C4-2B (cell line): ENCODE measurements around the gene EIF3B.
"Not testable (repeated sequence)": the region's sequence is repeated elsewhere in the genome, so short reads cannot be mapped to it uniquely, and the experiment has no call there.

Experiments used
- H3K27ac ChIP-seq: fragments of 450-650 bp; 2 replicates; pipeline ENCODE4 v1.5.1; 2017
- ZFX ChIP-seq: fragments of 450-650 bp; IDR thresholded peaks from 2 replicates; pipeline ENCODE4 v1.6.1; 2017
- TF ChIP-seq, protein P1 (sequence below): fragments of 450-650 bp; conservative IDR thresholded peaks from 2 replicates; pipeline ENCODE4 v1.5.1; 2017; ENCODE audit warnings: mild to moderate bottlenecking

Gene EIF3B

DNA sequence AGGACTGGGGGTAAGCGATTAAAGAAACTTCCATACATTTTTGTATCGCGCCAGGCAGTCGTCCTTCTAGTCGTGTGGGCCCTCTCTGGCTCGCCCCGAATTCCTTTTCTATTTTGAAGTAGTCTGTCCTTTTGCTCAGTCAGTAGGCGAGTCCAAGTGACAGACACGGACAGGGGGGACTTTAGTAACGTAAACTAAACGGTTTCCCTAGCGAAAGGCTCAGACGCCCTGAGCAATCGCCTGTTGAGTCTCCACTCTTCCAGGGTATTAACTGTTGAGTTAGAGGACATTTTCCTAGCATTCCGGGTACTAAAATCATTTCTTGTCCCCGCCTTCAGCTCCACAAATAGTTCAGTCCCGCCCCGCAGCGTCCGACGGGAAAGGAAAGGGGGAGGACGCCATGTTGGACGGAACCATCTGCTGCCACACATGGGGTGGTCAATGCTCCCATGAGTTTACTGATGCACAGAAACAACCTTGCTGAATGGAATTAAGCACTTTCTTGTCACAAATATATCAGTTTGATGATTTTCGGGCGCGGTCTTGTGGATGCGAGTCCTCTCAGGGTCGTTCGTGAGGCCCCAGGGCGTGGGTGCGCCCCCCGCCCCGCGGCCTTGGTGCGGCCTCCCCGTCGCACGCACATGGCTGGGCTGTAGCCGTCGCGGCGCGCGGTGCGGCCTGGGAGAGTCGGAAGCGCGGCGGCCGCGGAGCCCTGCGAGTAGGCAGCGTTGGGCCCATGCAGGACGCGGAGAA lies at the start of gene EIF3B:
Gene EIF3B (plus strand): TSS at position 642 of the 753 bp plus-strand sequence. CDS start 95 bp downstream, at position 737.
- TF ChIP-seq ZFX: no peak
- TF ChIP-seq, protein P1, sequence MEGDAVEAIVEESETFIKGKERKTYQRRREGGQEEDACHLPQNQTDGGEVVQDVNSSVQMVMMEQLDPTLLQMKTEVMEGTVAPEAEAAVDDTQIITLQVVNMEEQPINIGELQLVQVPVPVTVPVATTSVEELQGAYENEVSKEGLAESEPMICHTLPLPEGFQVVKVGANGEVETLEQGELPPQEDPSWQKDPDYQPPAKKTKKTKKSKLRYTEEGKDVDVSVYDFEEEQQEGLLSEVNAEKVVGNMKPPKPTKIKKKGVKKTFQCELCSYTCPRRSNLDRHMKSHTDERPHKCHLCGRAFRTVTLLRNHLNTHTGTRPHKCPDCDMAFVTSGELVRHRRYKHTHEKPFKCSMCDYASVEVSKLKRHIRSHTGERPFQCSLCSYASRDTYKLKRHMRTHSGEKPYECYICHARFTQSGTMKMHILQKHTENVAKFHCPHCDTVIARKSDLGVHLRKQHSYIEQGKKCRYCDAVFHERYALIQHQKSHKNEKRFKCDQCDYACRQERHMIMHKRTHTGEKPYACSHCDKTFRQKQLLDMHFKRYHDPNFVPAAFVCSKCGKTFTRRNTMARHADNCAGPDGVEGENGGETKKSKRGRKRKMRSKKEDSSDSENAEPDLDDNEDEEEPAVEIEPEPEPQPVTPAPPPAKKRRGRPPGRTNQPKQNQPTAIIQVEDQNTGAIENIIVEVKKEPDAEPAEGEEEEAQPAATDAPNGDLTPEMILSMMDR: no peak
- peak within 1 kb of the TSS; percentile 99 for H3K27ac ChIP-seq

DNA sequence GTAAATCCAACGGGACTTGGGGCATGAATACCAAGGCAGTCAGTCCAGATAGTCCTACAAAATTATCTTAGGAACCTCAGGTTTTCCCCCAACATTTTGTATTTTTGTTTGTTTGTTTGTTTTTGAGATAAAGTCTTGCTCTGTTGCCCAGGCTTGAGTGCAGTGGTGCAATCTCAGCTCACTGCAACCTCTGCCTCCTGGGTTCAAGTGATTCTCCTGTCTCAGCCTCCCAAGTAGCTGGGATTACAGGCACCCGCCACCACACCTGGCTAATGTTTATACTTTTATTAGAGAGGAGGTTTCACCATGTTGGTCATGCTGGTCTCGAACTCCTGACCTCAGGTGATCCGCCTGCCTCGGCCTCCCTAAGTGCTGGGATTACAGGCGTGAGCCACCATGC lies 49.4 kb upstream of the EIF3B start:
- H3K27ac ChIP-seq: not testable (repeated sequence)

DNA sequence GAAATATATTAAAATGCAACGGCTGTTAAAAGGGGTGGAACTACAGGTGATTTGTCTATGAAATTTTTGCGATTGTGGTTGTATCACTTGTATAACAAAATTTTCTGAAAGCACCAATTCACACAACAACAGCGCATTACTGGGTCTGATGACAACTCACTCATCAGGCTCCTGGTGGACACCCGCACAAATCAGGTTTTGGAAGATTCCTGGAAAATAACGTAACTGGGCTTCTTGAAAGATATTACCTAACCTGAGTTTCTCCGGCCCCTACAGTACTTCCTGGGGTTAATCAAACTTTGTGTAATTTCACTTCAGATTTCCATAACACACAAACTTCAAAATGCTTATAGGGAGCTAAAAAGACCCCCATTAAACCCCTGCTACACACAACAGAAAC lies 47.9 kb upstream of the EIF3B start:
- TF ChIP-seq ZFX: no peak
- TF ChIP-seq, protein P1: no peak
- no peak overlapping the region for H3K27ac ChIP-seq

DNA sequence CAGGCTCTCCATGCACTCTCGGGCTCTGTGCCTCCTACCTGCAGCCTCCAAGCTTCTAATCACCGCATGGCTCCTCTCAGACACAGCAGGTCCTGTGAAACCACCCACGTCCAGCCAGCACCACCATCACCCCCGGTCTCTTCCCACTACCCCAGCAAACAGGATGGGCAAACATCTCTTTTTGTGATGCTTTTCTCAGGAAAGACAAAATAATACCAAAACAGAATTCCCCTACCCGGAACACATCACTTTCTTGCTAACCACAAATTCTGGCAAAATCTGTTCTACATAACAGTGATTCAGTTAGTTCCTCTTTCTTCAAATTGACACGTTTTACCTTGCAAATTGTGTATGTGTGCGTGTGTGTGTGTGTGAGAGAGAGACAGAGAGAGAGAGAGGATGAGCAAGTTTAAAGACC lies 46.9 kb upstream of the EIF3B start:
- TF ChIP-seq, protein P1: no peak
- no peak for TF ChIP-seq ZFX
- H3K27ac ChIP-seq: no peak overlapping the region

DNA sequence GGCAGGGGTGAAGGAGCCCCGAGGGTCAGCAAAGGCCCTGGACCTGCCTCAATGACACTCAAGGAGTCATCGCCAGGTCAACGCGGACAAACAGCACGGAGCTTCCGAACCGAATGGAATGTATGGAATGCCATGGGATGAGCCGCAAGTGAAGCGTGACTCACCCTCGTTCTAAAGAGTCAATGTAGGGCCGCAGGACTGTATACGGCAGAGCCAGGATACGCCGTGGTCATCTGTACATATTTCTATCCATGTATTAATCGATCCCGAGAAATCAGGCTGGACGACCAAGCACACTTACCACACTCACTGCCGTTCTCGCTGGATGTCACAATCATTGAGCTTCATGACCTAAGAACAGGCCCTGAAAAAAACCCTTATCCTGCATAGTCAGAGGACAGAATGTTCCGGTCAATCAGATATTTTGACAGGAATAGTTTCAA lies 44.7 kb upstream of the EIF3B start:
- H3K27ac ChIP-seq: no peak overlapping the region
- TF ChIP-seq, protein P1: no peak
- no peak for TF ChIP-seq ZFX

DNA sequence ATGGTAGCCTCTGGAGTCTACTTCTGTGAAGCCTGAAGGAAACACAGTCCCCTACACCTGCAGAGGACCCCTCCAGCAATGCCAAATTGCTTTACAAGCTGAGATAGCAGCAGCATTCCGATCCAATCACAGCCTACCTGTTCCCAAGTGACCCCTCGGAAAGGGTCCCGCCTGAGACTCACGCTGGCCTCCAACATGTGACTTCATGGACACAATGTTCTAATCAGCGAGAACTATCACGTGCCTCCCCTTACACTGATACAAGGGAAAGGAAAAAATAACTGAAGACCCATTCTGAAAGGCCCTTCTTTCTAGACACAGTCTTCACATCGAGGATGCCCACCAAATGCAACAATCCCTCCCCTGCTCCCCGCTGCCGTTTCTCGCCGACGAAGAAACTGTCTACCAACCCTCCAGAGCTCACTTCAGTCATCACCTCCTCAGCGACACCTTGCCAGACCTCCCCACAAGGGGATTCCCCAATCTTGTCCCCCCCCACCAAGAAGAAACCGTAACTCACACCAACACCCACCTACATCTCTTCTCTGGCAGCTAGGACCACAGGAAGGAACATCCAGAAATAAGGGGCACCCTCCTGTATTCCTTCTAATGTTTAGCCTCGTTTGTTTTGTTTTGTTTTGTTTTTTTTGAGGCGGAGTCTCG lies 42.2 kb upstream of the EIF3B start:
- H3K27ac ChIP-seq: no peak overlapping the region

DNA sequence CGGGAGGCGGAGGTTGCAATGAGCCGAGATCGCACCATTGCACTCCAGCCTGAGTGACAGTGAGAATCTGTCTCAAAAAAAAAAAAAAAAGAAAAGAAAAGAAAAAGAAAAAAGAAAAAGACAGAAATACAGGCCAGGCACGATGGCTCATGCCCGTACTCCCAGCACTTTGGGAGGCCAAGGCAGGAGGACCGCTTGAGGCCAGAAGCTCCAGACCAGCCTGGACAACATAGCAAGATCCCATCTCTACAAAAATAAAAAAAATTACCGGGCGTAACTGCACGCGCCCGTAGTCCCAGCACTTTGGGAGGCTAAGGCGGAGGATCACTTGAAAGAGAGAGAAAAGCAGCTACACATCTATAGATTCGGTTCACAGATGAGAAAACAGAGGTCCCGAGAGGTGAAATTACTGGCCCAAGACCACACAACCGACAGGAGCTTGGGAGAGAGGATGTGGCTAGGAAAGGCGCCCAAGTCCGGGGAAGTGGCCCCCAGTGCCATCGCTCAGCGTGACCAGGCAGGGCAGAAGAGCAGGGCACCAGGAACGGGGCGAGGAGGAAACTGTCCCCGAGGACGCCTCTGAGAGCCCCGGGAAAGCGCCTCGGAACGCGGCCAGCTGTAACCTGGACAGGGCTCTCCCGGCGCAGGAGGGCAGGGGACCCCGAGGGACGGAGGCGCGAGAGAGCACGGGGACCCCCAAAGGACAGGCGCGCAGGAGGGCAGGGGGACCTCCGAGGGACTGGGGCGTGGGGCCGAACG lies 41.0 kb upstream of the EIF3B start:
- no peak for TF ChIP-seq ZFX
- TF ChIP-seq, protein P1: no peak
- H3K27ac ChIP-seq: peak overlapping the region; percentile 69

More for the DNA sequence above, 42.2 kb upstream of the EIF3B start:
- no peak for TF ChIP-seq ZFX
- TF ChIP-seq, protein P1: no peak
